HG03039 (cell line): ENCODE results near the gene UGT2A3.

Experiments used
- ATAC-seq: cut with Tn5 transposase; IDR thresholded peaks from one replicate; pipeline ENCODE4 v1.9.1; 2021; ENCODE audit warnings: mild to moderate bottlenecking, moderate library complexity; ENCODE audit not compliant: unreplicated experiment

The UGT2A3 gene

GRCh38 chr4:68917016-68917415 is 34.6 kb downstream of the UGT2A3 start:
- no peak for ATAC-seq

DNA sequence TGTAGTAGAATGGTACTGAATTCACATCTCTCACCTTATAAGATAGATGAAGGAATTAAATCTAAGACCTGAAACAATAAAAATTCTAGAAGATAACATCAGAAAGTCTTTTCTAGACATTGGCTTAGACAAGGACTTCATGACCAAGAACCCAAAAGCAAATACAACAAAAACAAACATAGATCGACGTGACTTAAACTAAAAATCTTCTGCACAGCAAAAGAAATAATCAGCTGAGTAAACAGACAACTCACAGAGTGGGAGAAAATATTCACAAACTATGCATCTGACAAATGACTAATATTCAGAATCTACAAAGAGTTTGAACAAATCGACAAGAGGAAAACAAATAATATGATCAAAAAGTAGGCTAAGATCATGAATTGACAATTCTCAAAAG is 38.8 kb downstream of the UGT2A3 start:
- no peak for ATAC-seq

DNA sequence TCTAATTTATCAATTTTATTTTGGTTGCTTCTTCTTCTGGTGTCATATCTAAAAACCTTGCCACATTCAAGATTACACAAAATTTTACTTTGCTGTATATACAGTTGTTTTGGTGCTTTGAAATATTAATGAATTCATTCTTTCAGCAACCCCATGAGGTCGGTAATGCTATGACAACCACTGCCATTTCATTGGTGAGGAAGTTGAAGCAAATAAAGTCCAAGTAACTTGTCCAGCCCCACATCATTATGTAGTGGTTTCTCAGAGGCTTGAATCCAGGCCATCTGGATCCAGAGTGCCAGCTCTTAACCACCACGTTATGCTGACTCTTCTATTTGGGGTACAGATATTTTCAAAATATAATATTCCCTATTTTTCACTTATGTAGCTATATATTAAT is 42.2 kb downstream of the UGT2A3 start:
- no peak for ATAC-seq

DNA sequence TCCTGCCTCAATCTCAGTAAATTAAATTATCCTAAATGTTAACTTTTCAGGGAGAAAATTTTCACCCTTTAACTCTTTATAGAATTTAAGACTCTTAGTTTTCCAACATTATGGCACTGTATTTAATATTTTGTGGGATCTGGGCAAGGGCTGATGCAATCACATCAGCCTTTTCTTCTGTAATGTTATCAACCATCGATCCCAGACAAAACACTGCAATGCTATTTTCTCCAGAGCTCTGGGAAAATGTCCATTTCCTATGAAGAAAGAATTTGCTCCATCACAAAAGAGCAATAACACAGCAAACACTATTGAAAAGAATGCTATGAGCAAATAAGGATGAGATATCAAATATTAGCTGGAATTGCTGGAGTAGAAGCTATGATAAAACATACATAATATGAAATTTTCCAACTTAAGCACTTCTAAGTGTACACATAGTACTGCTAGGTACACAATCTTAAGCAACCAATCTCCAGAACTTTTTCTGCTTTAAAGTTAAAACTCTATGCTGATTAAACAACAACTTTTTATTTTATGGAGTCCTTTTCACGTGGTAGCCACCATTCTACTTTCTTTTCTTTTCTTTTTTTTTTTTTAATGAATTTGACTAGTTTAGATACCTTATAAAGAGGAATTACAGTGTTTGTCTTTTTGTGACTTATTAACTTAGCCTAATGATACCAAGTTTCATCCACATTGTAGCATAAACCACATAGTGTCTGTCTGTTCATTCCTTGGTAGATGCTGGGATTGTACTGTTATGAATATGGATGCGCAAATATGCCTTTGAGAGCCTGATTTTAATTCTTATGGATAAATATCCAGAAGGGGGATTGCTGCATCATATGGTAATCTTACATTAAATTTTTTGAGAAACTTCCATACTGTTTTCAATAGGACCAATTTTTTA is 43.6 kb downstream of the UGT2A3 start:
- no peak for ATAC-seq

GRCh38 chr4:68907245-68907644 is 44.4 kb downstream of the UGT2A3 start:
- no peak for ATAC-seq

DNA sequence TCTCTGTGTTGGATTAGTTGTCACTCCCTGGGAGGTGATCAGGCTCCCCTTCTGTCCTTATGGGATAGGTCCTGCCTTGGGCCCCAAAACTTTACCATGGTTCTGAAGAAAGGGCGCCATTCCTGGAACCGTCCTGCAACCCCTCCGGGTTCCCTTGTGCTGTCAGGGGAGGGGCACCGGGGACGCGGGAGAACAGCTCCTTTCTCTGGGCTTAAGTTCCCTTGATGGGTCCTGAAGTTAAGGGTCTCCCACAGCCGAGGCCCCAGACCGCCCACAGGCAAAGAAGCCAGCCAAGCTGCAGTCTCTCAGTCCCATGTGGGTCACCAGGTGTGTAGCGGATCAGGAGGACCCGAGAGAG is 44.8 kb downstream of the UGT2A3 start:
- ATAC-seq, result no peak

GRCh38 chr4:68905939-68906779 is 45.4 kb downstream of the UGT2A3 start:
- ATAC-seq, result no peak

DNA sequence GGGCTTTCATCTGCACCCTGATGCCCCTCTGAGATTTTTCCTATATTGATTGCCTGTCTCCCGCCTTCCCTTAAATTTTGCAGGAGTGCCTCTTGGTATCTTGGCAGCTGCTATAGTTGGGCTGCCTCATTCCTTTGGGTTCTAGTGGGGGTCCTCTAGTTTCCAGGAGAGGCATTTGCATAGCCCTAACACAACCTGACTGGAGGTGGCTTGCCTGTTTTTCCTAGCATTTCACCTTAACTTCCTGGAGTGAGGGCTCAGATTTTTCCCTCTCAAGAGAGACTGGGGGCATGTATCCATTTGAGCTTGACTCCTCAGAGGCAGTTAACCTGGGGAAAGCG is 46.0 kb downstream of the UGT2A3 start:
- no peak for ATAC-seq

DNA sequence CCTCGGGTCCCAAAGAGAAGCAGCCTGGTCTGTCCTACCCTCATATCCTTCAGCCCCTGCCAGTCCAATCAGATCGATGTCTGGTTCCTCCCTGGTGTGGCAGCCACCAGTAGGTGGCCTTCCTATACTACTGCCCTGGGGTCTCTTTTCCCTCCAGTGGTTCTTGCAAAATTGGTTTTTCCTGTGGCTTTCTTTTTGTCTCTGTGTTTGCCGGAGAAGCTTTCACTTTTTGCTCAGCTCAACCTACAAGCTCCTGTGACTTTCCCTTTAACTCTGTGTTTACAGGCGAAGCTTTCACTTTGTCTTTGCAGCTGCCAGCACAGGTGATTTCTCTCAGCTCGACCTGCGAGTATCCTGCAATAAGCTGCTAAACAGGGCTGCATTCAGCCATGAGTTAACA is 46.8 kb downstream of the UGT2A3 start:
- no peak for ATAC-seq

- no peak for ATAC-seq
Observed at GRCh38 chr4:68896749-68897148, 54.9 kb downstream of the UGT2A3 start.

GRCh38 chr4:68895561-68896198 is 55.9 kb downstream of the UGT2A3 start:
- ATAC-seq, result no peak

DNA sequence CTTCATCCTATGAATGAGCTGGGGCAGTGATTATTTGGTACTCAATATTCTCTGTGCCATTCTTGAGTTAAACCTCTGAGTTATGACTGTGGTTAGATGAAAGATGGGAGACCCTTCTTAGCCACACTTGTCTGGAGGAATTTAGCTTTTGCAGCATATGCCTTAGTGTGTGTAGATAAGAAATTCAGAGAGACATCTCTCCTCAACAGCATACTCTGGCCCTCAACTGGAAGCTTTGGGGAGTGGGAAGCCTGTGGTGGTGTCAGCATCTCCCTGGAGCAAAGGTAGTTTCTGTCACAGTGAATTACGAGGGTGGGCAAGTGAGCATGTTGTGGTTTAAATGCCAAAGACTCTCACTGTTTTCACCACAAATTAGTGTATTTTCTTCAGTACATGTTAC is 58.7 kb downstream of the UGT2A3 start:
- ATAC-seq, result no peak

- no peak for ATAC-seq
Observed at GRCh38 chr4:68891678-68892077, 59.9 kb downstream of the UGT2A3 start.

DNA sequence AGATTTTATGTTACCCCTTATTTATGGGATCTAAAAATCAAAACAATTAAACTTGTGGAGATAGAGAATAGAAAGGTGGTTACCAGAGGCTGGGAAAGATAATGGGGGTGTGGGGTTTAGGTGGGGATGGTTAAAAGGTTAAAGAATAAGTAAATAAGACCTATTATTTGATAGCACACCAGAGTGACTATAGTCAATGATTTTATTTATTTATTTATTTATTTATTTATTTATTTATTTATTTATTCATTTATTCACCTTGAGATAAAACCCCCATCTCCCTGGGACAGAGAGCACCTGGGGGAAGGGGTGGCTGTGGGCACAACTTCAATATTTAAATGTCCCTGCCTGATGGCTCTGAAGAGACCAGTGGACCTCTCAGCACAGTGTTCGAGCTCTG is 66.1 kb downstream of the UGT2A3 start:
- ATAC-seq, result no peak

DNA sequence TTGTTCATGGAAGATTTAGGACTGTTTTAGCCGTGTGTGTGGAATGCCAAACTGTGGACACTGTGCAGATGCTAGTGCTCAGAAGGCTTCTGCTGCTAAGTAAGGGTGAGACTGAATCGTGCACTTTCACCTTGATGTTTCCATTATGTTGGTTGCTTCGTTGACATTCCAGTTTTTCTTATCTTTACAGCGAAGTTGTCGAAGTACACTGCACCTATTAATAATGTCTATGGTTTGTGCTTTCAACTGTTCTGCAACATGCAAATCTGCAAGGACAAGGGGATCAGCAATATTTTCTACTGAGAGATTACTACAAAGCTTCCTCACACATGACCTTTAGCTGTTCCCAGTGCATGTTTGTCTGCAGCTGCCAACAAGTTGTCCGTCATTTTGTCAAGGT is 67.7 kb downstream of the UGT2A3 start:
- ATAC-seq, result no peak
